Activated CD4-positive, alpha-beta T cell treated with anti-CD3 and anti-CD28 coated beads, Interleukin-2, Interleukin-6, amounts not matched to agents 100 ng/mL and 50 ng/mL, durations not matched to agents 16 hours and 8 hours (primary cell): Measurements from ENCODE around the gene CNNM3.

Source experiments
- DNase-seq: peaks from one replicate; pipeline ENCODE4 v3.0.0-alpha.2; 2020

CNNM3 gene

GRCh38 chr2:96881349-96882195 is 65.5 kb downstream of the CNNM3 start:
- no peak for DNase-seq

- no peak for DNase-seq
Observed at GRCh38 chr2:96882230-96882629, 66.2 kb downstream of the CNNM3 start.

GRCh38 chr2:96882906-96883305 is 66.8 kb downstream of the CNNM3 start:
- no peak for DNase-seq

GRCh38 chr2:96883306-96883705 is 67.2 kb downstream of the CNNM3 start:
- no peak for DNase-seq
